ENCODE data around the gene PRAME. TPM values are rescaled to one million over a fixed set of nuclear protein-coding genes. Genes with fewer than 3 reads are reported as not detected.

The PRAME gene
- total RNA-seq, 1 experiment from 2014 or later: 17.1 TPM

- no peak for DNase-seq
- POLR2A ChIA-PET (ENCODE audit: unreplicated experiment): no interaction called here
- H3K4me3 ChIP-seq (ENCODE audit: low read length): no peak overlapping the region
- H3K79me2 ChIP-seq (ENCODE audit: low read length): no peaks in the 10 kb centered on the region
- no peaks in the 10 kb centered on the region for H3K36me3 ChIP-seq (ENCODE audit: low read depth, low read length)
- no peaks in the 10 kb centered on the region for H4K20me1 ChIP-seq (ENCODE audit: low read length)
- H3K27ac ChIP-seq (ENCODE audit: low read length): no peak overlapping the region
- TF ChIP-seq EZH2 (IDR thresholded peaks at IDR 0.05; ENCODE audit: low read length, unreplicated experiment) (no peak), EZH2phosphoT487 (IDR thresholded peaks at IDR 0.05; ENCODE audit: borderline replicate concordance, low read length) (no peak)
- TF ChIP-seq, protein P1, sequence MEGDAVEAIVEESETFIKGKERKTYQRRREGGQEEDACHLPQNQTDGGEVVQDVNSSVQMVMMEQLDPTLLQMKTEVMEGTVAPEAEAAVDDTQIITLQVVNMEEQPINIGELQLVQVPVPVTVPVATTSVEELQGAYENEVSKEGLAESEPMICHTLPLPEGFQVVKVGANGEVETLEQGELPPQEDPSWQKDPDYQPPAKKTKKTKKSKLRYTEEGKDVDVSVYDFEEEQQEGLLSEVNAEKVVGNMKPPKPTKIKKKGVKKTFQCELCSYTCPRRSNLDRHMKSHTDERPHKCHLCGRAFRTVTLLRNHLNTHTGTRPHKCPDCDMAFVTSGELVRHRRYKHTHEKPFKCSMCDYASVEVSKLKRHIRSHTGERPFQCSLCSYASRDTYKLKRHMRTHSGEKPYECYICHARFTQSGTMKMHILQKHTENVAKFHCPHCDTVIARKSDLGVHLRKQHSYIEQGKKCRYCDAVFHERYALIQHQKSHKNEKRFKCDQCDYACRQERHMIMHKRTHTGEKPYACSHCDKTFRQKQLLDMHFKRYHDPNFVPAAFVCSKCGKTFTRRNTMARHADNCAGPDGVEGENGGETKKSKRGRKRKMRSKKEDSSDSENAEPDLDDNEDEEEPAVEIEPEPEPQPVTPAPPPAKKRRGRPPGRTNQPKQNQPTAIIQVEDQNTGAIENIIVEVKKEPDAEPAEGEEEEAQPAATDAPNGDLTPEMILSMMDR (conservative IDR thresholded peaks at IDR 0.05; ENCODE audit: low read depth, low read length): no peak
- no peaks in the 10 kb centered on the region for H3K27me3 ChIP-seq (ENCODE audit: low read length)
- no peaks in the 10 kb centered on the region for H3F3A ChIP-seq (ENCODE audit: low read length, unreplicated experiment)
- no peak overlapping the region for H3K4me2 ChIP-seq (ENCODE audit: low read length)
- no peak overlapping the region for H2AFZ ChIP-seq (ENCODE audit: low read length)
- H3K9me2 ChIP-seq (replicated peaks; ENCODE audit: low read length): no peaks in the 10 kb centered on the region
- ATAC-seq: no peak
- H3K9ac ChIP-seq (ENCODE audit: low read length): no peak overlapping the region
- CTCF ChIA-PET: no interaction called here
- no peaks in the 10 kb centered on the region for H3K4me1 ChIP-seq (ENCODE audit: insufficient read depth, low read length)
- no peaks in the 10 kb centered on the region for H3K9me3 ChIP-seq (ENCODE audit: low read length)
- TSS peak; percentile 30 for BruUV-seq (replicated peaks)
- intact Hi-C loops (cut with micrococcal nuclease): no loop called here
These were observed 1.8 kb downstream of the PRAME start for GRCh38 chr22:22556995-22557925.

DNA sequence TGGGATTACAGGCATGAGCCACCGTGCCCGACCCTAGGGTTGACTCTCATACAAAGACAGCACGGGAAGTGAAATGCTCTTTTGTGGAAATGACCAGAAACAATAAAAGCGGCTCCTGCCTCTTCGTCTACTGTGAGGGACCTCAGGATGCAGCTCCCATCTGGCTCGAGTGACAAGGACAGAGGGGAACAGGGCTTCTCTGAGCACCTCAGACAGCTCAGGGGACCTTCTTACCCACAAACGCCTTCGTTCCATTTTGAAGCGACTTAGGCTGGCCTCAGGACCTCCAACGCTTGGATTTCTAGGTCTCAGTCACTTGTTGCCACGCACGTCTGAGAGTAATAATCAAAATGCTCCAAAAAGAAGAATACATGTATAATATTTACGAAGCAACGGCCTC, 2.5 kb downstream of the PRAME start:
- ChIA-PET CTCF (no interaction called here), POLR2A (ENCODE audit: unreplicated experiment) (no interaction called here)
- TF ChIP-seq, protein P1 (conservative IDR thresholded peaks at IDR 0.05; ENCODE audit: low read depth, low read length): no peak
- TF ChIP-seq EZH2phosphoT487 (IDR thresholded peaks at IDR 0.05; ENCODE audit: borderline replicate concordance, low read length): no peak
- TF ChIP-seq EZH2 (IDR thresholded peaks at IDR 0.05; ENCODE audit: low read length, unreplicated experiment): no peak
- H3K27ac ChIP-seq (ENCODE audit: low read length): no peak overlapping the region
- H3K36me3 ChIP-seq (ENCODE audit: low read depth, low read length): no peaks in the 10 kb centered on the region
- no peak for ATAC-seq
- no peaks in the 10 kb centered on the region for H4K20me1 ChIP-seq (ENCODE audit: low read length)
- intact Hi-C loops (cut with micrococcal nuclease): no loop called here
- H3K9me3 ChIP-seq (ENCODE audit: low read length): no peaks in the 10 kb centered on the region
- BruUV-seq (replicated peaks): no TSS peak
- no peak overlapping the region for H3K4me3 ChIP-seq (ENCODE audit: low read length)
- H3K4me1 ChIP-seq (ENCODE audit: insufficient read depth, low read length): no peaks in the 10 kb centered on the region
- no peak for DNase-seq
- H3K9ac ChIP-seq (ENCODE audit: low read length): no peak overlapping the region
- no peaks in the 10 kb centered on the region for H3F3A ChIP-seq (ENCODE audit: low read length, unreplicated experiment)
- no peak overlapping the region for H2AFZ ChIP-seq (ENCODE audit: low read length)
- H3K9me2 ChIP-seq (replicated peaks; ENCODE audit: low read length): no peaks in the 10 kb centered on the region
- no peaks in the 10 kb centered on the region for H3K79me2 ChIP-seq (ENCODE audit: low read length)
- no peak overlapping the region for H3K4me2 ChIP-seq (ENCODE audit: low read length)
- no peaks in the 10 kb centered on the region for H3K27me3 ChIP-seq (ENCODE audit: low read length)

DNA sequence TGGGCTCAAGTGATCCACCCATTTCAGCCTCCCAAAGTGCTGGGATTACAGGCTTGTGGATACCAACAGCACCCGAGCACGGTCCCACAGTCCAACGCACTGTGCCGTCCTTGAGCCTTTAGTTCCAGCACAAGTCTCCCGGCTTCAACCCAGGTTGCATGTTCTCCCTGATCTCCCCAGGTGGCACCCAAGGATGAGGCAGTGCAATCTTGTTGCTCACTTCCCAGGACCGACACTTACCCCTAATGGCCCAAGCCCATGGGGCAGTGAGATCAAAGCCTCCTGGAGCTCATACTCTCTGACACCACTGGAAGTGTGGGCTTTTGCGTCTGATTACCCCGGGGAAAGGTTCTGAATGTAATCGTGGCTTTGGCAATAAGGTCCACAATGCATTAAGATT, 3.5 kb downstream of the PRAME start:
- Histone ChIP-seq H3K79me2 (ENCODE audit: low read length) (no peaks in the 10 kb centered on the region), H3K4me2 (ENCODE audit: low read length) (no peak overlapping the region)

More for the DNA sequence above, 3.5 kb downstream of the PRAME start:
- no peak overlapping the region for H2AFZ ChIP-seq (ENCODE audit: low read length)
- no peaks in the 10 kb centered on the region for H4K20me1 ChIP-seq (ENCODE audit: low read length)
- H3K9me2 ChIP-seq (replicated peaks; ENCODE audit: low read length): no peaks in the 10 kb centered on the region
- no peaks in the 10 kb centered on the region for H3K4me1 ChIP-seq (ENCODE audit: insufficient read depth, low read length)
- H3K27ac ChIP-seq (ENCODE audit: low read length): no peak overlapping the region
- BruUV-seq (replicated peaks): no TSS peak
- ATAC-seq (no peak), DNase-seq (no peak)
- H3K9me3 ChIP-seq (ENCODE audit: low read length): no peaks in the 10 kb centered on the region
- H3F3A ChIP-seq (ENCODE audit: low read length, unreplicated experiment): no peaks in the 10 kb centered on the region
- no peak overlapping the region for H3K4me3 ChIP-seq (ENCODE audit: low read length)
- ChIA-PET POLR2A (ENCODE audit: unreplicated experiment) (no interaction called here), CTCF (no interaction called here)
- H3K36me3 ChIP-seq (ENCODE audit: low read depth, low read length): no peaks in the 10 kb centered on the region
- no peak overlapping the region for H3K9ac ChIP-seq (ENCODE audit: low read length)
- TF ChIP-seq, protein P1 (conservative IDR thresholded peaks at IDR 0.05; ENCODE audit: low read depth, low read length): no peak
- intact Hi-C loops (cut with micrococcal nuclease): no loop called here
- H3K27me3 ChIP-seq (ENCODE audit: low read length): no peaks in the 10 kb centered on the region
